Pulmonary artery endothelial cell (primary cell): ENCODE data around the gene RPS6KA2. TPM values are rescaled to one million over a fixed set of nuclear protein-coding genes. Genes with fewer than 3 reads are reported as not detected.

Experiments
- DNase-seq: peaks from one replicate; pipeline ENCODE4 v3.0.0-alpha.2; 2011; ENCODE audit warnings: low read depth, low spot score
- total RNA-seq: library from RNA; depleted of rRNA; stranded (reverse); fragments of >200 nt; gene quantifications from 2 replicates; pipeline ENCODE4 v1.2.3, GENCODE V29; 2014

RPS6KA2 gene
- 120 and 124 TPM in 2 replicates for total RNA-seq

DNA sequence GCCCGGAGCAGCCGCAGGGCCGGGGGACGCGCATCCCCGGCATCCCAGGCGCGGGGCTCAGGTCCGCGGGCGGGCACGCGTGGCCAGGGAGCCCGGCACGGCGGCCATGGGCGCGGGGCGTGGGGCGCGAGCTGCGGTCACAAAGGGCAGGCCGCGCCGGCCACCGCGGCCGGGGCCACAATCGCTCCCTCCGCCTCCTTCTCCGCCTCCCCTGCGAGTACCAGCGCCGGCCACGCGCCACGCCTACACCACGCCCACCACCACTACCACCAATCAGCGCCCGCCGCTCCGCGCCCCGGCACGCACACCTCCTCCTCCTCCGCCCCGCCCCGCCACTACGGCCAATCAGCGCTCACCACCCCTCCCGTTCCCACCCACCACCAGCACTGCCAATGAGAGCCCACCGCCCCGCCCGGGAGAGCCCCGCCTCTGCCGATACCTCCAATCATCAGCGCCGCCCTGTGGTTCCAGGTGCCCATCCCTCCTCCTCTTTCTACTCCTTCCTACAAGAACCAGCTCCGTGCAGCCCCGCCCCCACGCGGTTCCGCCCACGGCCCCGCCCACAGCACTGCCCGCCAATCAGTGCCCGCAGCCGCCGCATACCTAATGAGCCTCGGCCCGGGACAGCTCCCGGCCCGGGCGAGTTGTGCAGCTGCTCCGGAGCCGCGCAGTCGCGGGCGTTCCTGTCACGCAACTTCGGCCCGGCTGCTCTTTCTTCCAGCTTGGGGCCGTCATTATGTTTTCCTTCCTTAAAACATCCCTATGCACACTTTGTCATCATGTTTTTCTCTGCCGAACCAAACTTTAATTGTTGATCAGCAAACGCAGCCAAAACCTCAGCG is at the start of gene RPS6KA2:
RPS6KA2 (minus strand) TSS at position 219 of the 842 bp plus-strand sequence. CDS start 232 bp downstream, outside the sequence.
- peak; percentile 99 for DNase-seq

DNA sequence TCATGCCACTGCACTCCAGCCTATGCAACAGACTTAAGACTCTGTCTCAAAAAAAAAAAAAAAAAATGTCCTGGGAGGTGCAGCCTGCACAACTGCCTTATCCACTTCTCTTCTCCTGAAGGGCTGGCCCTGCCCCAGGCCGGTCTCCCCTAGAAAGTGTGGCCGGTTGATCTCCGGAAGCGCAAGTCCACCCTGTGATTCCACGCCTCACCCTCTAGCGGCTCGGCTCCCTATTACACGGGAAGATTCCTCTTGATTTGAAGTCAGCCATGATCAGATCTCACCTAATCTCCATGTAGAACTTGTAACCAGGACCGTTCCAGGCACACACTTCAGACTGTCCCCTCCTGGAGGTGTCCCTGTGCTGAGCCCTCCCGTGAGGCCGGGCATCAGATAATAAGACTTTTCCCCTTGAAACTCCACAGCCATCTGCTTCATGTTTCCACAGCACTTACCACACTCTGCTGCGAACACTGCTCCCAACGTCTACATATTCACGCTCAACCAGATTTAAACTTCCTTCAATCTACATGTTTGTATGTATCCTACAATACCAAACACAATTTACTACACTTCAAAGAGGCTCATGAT is 49.3 kb upstream of the RPS6KA2 start:
- DNase-seq, result no peak

DNA sequence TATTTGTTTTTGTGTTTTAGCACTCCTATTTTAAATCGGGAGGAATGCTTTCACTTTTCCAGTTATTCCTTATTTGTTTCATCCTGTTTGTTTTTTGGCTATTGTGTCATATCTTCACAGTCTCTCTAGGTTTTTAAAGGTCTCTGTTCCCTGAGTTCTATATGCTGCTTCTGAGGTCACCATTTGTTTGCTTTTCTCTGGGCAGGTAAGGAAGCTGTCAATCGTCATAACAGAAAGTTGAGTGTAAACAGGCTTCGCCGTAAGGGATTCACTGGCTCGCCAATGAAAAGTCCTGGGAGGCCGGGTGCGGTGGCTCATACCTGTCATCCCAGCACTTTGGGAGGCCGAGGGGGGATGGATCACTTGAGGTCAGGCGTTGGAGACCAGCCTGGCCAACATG is 48.7 kb upstream of the RPS6KA2 start:
- no peak for DNase-seq

GRCh38 chr6:166673309-166673708 is 46.3 kb upstream of the RPS6KA2 start:
- DNase-seq, result no peak

GRCh38 chr6:166672624-166673206 is 45.7 kb upstream of the RPS6KA2 start:
- no peak for DNase-seq

- DNase-seq, result no peak
Observed at GRCh38 chr6:166672146-166672545, 45.1 kb upstream of the RPS6KA2 start.

DNA sequence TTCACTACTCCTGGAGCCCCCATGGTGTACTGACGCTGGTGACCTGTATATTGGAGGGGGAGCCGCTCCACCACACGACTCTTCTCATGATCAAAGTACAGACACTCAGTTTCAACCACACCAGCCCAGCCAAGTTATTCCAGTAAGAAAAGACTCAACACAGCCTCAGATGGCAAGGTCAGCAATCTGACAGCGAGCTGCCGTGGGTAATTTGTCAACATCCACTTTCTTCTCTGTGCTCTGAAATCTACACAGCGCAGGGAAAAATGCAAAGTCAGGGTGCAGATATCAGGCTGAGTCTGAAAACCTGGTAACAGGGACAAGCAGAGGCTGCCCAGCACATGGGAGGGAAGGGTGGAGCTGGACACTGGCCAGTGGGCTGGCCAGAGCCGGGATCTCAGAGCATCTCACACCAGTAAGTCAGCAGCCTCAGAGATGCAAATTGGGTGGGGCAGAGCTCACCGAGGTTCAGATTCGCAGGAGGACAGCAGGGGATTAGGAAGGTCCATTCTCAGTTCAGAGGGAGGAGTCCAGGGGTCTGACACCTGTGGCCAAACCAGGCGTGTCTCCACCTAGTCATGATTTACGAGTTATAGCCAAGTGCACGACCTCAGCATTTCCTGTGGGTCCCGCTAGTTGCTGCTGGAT is 44.5 kb upstream of the RPS6KA2 start:
- no peak for DNase-seq

DNA sequence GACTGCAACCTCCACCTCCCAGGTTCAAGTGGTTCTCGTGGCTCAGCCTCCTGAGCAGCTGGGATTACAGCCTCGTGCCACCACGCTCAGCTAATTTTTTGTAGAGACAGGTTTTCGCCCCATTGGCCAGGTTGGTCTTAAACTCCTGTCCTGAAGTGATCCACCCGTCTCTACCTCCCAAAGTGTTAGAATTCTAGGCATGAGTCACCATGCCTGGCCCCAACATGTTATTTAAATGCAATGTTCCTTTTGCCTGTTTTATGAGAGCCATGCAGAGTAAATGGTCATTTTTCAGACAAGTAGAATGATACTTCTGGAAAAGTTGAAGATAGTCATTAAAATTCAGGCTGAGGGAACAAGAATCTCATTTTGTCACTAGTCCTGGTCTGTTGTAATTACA is 43.8 kb upstream of the RPS6KA2 start:
- no peak for DNase-seq

GRCh38 chr6:166670013-166670412 is 43.0 kb upstream of the RPS6KA2 start:
- DNase-seq, result no peak

- no peak for DNase-seq
Observed at GRCh38 chr6:166667796-166668610, 41.0 kb upstream of the RPS6KA2 start.

- DNase-seq, result peak; percentile 46
Observed at GRCh38 chr6:166664135-166664534, 37.1 kb upstream of the RPS6KA2 start.

DNA sequence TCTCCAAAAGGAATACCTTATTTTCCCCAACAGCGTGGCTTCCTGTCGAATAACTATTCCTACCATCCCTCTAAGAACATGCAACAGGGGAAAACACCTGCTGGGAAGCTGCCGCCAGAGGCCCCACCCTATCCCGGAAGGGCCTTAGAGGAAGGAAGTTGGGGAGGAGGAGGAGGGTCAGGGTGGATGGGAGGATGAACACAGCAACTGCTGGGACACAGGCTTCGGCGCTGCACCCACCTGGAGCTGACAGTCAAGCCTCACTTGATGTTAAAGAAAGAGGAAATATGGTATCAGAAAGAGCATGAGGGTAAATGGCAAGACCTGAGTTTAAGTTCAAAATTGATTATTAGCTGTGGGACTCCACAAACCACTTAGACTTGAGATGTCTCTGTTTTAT is 36.5 kb upstream of the RPS6KA2 start:
- DNase-seq, result no peak

GRCh38 chr6:166662690-166663089 is 35.6 kb upstream of the RPS6KA2 start:
- no peak for DNase-seq

GRCh38 chr6:166661327-166662085 is 34.5 kb upstream of the RPS6KA2 start:
- DNase-seq, result no peak

DNA sequence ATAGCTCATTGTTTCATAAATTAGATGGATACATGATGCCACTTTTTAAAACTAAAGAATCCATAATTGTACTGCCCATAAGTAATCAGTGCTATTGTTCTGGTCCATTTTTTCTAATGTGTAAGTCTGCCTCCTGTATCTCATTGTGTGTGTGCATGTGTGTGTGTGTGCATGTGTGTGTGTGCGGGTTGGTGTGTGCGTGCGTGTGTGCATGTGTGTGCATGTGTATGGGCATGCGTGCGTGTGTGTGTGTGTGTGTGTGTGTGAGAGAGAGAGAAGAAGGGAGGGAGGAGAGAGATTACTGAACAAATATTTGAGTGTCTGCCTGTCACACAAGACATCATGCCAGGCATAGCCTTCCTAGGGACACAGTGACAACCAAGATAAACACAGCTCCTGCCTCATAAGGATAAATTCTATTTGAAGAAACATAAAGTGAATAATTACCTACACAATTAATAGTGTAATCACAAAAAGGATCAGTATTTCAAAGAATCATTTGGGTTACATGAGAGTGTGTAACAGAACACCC is 33.2 kb upstream of the RPS6KA2 start:
- no peak for DNase-seq

- DNase-seq, result no peak
Observed at GRCh38 chr6:166659581-166659980, 32.5 kb upstream of the RPS6KA2 start.

DNA sequence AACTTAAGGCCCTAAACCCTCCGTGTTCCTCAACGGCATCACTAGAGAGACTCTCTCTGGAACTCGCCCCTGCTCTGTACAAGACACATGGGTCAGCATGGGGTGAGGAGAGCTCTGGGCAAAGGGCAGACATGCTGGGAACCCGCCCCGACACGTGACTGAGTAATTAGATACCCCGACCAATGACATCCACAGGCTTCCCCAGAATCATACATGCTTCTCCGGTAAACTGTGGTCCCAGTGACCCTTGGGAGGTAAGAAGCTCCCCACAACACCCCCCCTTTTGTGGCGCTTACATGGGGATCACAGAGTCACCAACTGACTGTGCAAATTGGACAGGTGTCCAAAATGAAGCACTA is 31.7 kb upstream of the RPS6KA2 start:
- no peak for DNase-seq

DNA sequence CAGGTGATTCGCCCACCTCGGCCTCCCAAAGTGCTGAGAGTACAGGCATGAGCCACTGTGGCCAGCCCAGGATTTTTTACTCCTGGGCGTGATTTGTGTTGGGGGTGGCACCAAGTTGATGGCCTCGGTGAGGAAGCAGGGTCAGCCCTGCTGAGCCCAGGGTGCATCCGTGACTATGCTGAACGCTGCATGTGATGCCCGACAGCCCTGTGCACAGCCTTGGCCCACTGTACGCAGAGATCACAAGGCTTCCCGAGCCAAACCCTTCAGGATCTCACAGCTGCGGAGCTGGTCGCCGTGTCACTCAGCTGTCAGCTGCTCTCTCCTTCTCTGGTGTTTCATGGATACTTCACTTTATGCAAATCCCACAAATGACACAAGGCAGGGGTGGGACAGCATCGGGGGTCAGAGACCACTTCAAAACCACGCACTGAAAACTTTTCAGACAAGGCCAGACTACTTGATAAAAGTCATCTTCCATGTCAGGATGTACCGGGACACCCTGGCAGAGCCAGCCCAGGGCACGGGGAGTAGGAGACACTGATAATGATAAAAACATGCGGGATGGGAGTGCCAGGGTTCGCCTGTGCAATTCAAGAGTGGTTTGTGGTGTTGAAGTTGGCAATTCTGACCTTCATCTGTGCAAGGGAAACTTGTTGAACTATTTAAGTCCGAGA is 31.2 kb upstream of the RPS6KA2 start:
- DNase-seq, result no peak

DNA sequence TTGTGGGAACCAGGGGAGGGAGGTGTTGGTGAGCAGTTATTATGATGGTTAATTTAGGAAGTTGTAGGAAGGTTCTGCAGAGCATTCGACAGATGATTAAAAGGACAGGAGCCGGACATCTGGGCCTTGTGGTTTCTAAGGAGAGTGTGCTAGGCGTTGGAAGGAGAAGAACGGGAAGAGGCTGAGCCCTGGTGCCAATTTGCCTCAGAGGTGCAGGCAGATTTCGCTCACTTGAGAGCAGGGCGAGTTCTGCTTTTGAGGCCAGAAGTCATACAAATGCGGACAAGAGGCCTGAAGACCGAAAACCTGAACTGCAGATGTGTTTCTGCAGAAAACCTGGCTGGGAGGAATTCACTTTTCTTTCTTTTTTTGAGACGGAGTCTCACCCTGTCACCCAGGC is 30.5 kb upstream of the RPS6KA2 start:
- DNase-seq, result no peak
